Measurements from ENCODE around the gene BBS9. TPM values are rescaled to one million over a fixed set of nuclear protein-coding genes. Genes with fewer than 3 reads are reported as not detected.

Gene BBS9
- total RNA-seq, 1 donor from 2014 or later: 18.6 TPM

DNA sequence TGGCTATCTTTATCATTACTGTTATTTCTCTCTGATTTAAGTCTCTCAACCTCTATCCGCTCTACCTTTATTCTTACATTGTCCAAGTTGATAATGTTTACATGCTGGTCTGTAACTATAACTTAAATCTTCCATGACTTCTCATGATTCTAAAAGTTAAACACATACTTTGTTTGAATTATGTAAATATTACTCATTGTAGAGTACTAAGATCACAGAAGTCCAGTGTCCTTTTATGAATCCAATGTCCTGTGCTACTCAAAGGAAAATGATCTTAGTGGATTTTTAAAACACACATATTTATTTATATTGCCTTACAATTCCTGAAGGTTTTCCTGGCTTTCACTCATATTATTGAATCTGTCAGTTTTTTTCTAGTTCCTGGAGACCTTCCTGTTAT is 70.9 kb downstream of the BBS9 start:
- Mint-ChIP-seq H3K4me1 (peaks cover 5% of the 10 kb centered on the region), H3K4me3 (no peak overlapping the region)
- no peak for TF ChIP-seq CTCF (IDR thresholded peaks at IDR 0.05)

GRCh38 chr7:33201821-33202220 is 72.5 kb downstream of the BBS9 start:
- POLR2A ChIA-PET: no interaction called here
- TF ChIP-seq CTCF (IDR thresholded peaks at IDR 0.05): no peak
- CTCF ChIA-PET: no interaction called here

More for the DNA sequence above, 70.9 kb downstream of the BBS9 start:
- Mint-ChIP-seq H3K27me3 (no peaks in the 10 kb centered on the region), H3K9me3 (peaks cover 7% of the 10 kb centered on the region), H3K36me3 (ENCODE audit: low read depth) (peaks cover 3% of the 10 kb centered on the region), H3K27ac (no peak overlapping the region)
- DNase-seq: no peak
- ATAC-seq (ENCODE audit: low read depth): no peak
- intact Hi-C loops (cut with micrococcal nuclease): no loop called here
- POLR2A ChIA-PET: no interaction called here
- CTCF ChIA-PET: no interaction called here

GRCh38 chr7:33210958-33211357 is 81.6 kb downstream of the BBS9 start:
- Mint-ChIP-seq H3K4me3 (no peak overlapping the region), H3K27ac (no peak overlapping the region), H3K9me3 (peaks cover 36% of the 10 kb centered on the region), H3K36me3 (ENCODE audit: low read depth) (peaks cover 63% of the 10 kb centered on the region), H3K27me3 (no peaks in the 10 kb centered on the region), H3K4me1 (no peaks in the 10 kb centered on the region)
- CTCF ChIA-PET: no interaction called here
- TF ChIP-seq CTCF (IDR thresholded peaks at IDR 0.05): no peak
- ATAC-seq (ENCODE audit: low read depth) (no peak), DNase-seq (no peak)
- POLR2A ChIA-PET: no interaction called here
- intact Hi-C loops (cut with micrococcal nuclease): no loop called here

More at GRCh38 chr7:33201821-33202220, 72.5 kb downstream of the BBS9 start:
- ATAC-seq (ENCODE audit: low read depth): no peak
- H3K9me3 Mint-ChIP-seq: peaks cover 7% of the 10 kb centered on the region
- intact Hi-C loops (cut with micrococcal nuclease): no loop called here
- no peak overlapping the region for H3K4me3 Mint-ChIP-seq
- no peaks in the 10 kb centered on the region for H3K27me3 Mint-ChIP-seq
- peaks cover 5% of the 10 kb centered on the region for H3K4me1 Mint-ChIP-seq
- DNase-seq: no peak
- no peak overlapping the region for H3K27ac Mint-ChIP-seq
- peaks cover 3% of the 10 kb centered on the region for H3K36me3 Mint-ChIP-seq (ENCODE audit: low read depth)

GRCh38 chr7:33212144-33212543 is 82.8 kb downstream of the BBS9 start:
- Mint-ChIP-seq H3K4me1 (no peaks in the 10 kb centered on the region), H3K9me3 (peaks cover 36% of the 10 kb centered on the region), H3K27me3 (no peaks in the 10 kb centered on the region), H3K36me3 (ENCODE audit: low read depth) (peaks cover 66% of the 10 kb centered on the region), H3K27ac (no peak overlapping the region), H3K4me3 (no peak overlapping the region)
- DNase-seq: no peak
- intact Hi-C loops (cut with micrococcal nuclease): no loop called here
- ChIA-PET POLR2A (no interaction called here), CTCF (no interaction called here)
- TF ChIP-seq CTCF (IDR thresholded peaks at IDR 0.05): no peak
- no peak for ATAC-seq (ENCODE audit: low read depth)

GRCh38 chr7:33215992-33216391 is 86.6 kb downstream of the BBS9 start:
- ChIA-PET POLR2A (no interaction called here), CTCF (interaction anchor here (0.7 kb wide), 1 partner anchor 1105 kb away, joined by 3 read pairs; no protein-coding TSS in a partner anchor)
- H3K4me3 Mint-ChIP-seq: no peak overlapping the region
- H3K27ac Mint-ChIP-seq: no peak overlapping the region
- H3K27me3 Mint-ChIP-seq: no peaks in the 10 kb centered on the region
- intact Hi-C loops (cut with micrococcal nuclease): no loop called here
- H3K36me3 Mint-ChIP-seq (ENCODE audit: low read depth): peaks cover 43% of the 10 kb centered on the region
- H3K4me1 Mint-ChIP-seq: no peaks in the 10 kb centered on the region
- TF ChIP-seq CTCF (IDR thresholded peaks at IDR 0.05): no peak
- ATAC-seq (ENCODE audit: low read depth) (no peak), DNase-seq (no peak)
- H3K9me3 Mint-ChIP-seq: peaks cover 17% of the 10 kb centered on the region
